Fibroblast of pulmonary artery (primary cell): ENCODE results near the gene CMTM6.
"Not testable (repeated sequence)": the region's sequence is repeated elsewhere in the genome, so short reads cannot be mapped to it uniquely, and the experiment has no call there.

ENCODE experiments used
- DNase-seq: peaks from one replicate; pipeline ENCODE4 v3.0.0-alpha.2; 2010; ENCODE audit warnings: low read depth
- H3K4me3 ChIP-seq: replicated peaks from 2 replicates; pipeline ENCODE4 v1.5.1; 2011; ENCODE audit warnings: low read depth, mild to moderate bottlenecking, control low read depth, low read length, moderate library complexity
- TF ChIP-seq, protein P1 (sequence below): IDR thresholded peaks from 2 replicates; pipeline ENCODE4 v1.5.1; 2011; ENCODE audit warnings: mild to moderate bottlenecking, control low read depth, low read length, inconsistent platforms; ENCODE audit errors: missing control alignments

The CMTM6 gene

DNA sequence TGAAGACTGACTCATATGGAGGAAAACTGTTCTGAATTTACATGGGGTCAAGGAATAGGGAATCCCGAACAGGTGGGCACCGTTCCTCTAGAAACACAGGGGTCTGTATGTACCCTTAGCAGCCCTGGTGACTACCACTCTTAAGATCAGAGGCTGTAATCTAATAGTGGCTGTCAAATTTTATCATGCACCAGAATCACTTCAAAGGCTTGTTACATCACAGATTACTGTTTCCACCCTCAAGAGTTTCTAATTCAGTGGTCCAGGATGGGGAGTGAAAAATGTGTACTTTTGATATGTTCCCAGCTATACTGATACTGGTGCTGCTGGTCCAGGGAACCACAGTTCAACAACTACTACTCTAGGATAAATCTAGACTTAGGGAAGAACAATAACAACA is 40.2 kb upstream of the CMTM6 start:
- no peak for DNase-seq
- TF ChIP-seq, protein P1, sequence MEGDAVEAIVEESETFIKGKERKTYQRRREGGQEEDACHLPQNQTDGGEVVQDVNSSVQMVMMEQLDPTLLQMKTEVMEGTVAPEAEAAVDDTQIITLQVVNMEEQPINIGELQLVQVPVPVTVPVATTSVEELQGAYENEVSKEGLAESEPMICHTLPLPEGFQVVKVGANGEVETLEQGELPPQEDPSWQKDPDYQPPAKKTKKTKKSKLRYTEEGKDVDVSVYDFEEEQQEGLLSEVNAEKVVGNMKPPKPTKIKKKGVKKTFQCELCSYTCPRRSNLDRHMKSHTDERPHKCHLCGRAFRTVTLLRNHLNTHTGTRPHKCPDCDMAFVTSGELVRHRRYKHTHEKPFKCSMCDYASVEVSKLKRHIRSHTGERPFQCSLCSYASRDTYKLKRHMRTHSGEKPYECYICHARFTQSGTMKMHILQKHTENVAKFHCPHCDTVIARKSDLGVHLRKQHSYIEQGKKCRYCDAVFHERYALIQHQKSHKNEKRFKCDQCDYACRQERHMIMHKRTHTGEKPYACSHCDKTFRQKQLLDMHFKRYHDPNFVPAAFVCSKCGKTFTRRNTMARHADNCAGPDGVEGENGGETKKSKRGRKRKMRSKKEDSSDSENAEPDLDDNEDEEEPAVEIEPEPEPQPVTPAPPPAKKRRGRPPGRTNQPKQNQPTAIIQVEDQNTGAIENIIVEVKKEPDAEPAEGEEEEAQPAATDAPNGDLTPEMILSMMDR = no peak

DNA sequence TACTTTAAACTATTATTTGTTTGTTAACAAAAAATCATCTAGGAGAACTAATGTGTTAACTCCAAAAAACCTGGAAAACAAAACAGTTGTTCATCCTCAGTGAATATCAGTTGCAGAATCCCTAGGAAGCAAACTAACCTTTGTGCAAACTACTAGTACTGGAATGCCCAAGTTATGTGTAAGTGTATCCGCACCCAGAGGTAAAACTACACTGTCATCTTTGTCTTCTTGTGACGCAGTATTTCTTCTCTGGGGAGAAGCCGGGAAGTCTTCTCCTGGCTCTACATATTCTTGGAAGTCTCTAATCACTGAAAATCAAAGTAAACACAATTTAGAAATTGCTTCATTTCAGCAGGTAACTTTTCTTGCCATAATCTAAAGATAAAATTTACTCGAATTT is 38.2 kb upstream of the CMTM6 start:
- H3K4me3 ChIP-seq = no peak overlapping the region
- TF ChIP-seq, protein P1 = no peak
- no peak for DNase-seq

More for the DNA sequence above, 40.2 kb upstream of the CMTM6 start:
- H3K4me3 ChIP-seq = no peak overlapping the region

DNA sequence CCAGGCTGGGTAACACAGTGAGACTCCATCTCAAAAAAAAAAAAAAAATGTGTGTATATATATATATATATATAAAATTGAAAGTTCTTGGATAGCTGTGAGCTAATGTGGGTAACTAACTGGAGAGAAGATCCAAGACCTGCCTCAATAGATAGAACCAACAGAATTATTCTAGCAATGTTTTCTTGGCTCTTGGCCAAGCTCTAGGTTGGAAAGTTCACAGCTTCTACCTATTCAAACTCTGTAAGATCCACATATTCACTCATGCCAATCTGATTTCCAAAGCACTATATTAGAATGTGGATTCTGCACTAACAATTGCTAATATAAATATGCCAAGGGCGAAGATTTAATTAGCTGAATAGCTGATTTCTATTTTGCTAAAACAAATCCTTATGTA is 29.8 kb upstream of the CMTM6 start:
- no peak for DNase-seq
- TF ChIP-seq, protein P1 = no peak
- H3K4me3 ChIP-seq = no peak overlapping the region

DNA sequence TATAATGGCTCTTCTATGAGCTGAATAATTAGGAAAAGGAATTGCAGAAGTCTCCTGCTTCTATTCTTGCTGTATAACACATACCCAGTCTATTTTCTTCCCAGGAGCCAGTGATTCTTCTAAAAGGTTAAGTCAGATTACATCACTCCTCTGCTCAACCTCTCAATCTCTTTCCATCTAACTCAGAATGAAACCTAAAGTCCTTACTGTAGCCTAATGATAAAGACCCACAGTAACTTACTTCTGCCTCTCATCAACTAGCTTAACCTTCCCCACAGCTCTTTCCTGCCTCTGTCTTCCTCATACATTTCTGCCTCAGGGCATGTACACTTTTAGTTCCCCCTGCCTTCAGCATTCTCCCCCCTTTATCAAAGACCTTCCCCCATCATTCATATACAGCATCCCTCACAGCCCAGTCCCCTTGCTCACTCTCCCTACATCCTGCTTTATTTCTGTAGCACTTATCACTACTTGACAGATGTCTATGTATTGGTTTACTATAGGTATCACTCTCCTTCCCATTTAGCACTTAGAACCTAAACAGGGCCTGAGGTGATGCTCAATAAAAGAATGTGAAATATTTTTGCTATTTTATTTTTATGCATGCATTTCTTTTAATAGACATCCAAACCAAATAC is 28.5 kb upstream of the CMTM6 start:
- no peak overlapping the region for H3K4me3 ChIP-seq
- TF ChIP-seq, protein P1 = no peak
- no peak for DNase-seq

DNA sequence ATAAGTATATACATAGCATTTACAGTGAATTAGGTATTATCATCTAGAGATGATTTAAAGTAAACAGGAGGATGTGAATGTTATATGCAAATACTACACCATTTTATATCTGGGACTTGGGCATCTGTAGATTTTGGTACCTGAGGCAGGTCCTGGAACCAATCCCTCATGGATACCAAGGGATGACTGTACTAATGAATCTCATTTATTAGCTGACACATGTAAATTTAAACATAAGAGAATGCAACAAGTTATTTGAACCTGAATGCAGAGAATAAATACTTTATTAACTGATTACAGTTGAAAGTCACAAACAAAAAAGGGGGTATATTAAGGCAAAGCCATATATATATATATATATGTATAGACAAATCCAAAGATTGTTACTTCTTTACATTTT is 23.1 kb upstream of the CMTM6 start:
- TF ChIP-seq, protein P1 = no peak
- DNase-seq = no peak
- H3K4me3 ChIP-seq = no peak overlapping the region

DNA sequence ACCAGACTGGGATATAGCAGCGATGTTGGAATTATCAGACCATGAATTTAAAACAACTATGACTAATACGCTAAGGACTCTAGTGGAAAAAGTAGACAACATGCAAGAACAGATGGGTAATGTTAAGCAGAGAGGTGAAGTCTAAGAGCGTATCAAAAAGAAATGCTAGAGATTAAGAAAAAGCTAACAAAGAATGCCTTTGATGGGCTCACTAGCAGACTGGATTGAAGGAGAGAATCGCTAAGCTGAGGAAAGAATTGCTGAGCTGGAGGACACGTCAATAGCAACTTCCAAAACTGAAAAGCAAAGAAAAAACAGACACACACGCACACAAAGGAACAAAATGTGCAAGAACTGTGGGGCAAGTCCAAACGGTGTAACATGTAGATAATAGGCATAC is 20.0 kb upstream of the CMTM6 start:
- DNase-seq = peak; percentile 65
- TF ChIP-seq, protein P1 = no peak

DNA sequence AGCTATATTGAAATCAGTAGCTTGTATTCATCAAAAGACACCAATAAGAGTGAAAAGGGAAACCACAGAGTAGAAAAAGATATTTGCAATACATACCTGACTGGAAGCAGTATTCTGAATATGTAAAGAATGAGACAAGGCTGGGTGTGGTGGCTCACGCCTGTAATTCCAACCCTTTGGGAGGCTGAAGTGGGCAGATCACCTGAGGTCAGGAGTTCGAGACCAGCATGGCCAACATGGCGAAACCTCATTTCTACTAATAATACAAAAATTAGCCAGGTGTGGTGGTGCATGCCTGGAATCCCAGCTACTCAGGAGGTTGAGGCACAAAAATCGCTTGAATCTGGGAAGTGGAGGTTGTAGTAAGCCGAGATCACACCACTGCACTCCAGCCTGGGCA is 16.3 kb upstream of the CMTM6 start:
- DNase-seq, H3K4me3 ChIP-seq: not testable (repeated sequence)

More for the DNA sequence above, 20.0 kb upstream of the CMTM6 start:
- H3K4me3 ChIP-seq = peak overlapping the region; percentile 3

DNA sequence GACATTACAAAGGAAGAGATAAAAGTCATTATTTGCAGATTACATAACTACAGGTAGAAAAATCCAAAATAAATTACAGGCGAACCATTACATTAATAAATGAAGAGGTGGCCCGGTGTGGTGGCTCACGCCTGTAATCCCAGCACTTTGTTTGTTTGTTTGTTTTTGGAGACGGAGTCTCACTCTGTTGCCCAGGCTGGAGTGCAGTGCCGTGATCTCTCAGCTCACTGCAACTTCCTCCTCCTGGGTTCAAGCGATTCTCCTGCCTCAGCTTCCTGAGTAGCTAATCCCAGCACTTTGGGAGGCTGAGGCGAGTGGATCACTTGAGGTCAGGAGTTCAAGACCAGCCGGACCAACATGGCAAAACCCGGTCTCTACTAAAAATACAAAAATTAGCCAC is 14.1 kb upstream of the CMTM6 start:
- not testable (repeated sequence) for DNase-seq, H3K4me3 ChIP-seq
